Measurements from ENCODE around the gene ZBTB42. TPM values are rescaled to one million over a fixed set of nuclear protein-coding genes. Genes with fewer than 3 reads are reported as not detected.

ZBTB42 gene
- total and polyA plus RNA-seq, 2 of the 13 experiments (the other 11 are each of a cell fraction or from before 2014, with no cell fraction given) = 2.8 to 4.2 TPM

- Histone ChIP-seq H3K36me3 (replicated peaks in 1 of 2; ENCODE audit: control insufficient read depth in 1 of 2, insufficient read depth in 2 of 2, low read length in 2 of 2) (no peaks in the 10 kb centered on the region), H3K79me2 (ENCODE audit: insufficient read depth, low read length) (no peaks in the 10 kb centered on the region), H3K4me3 (replicated peaks in 1 of 3; ENCODE audit: insufficient read depth in 1 of 3, low read depth in 2 of 3, low read length in 3 of 3) (peak overlapping the region; percentile 62 to 79 (median 63); a peak in 5 of 6 replicates), H3K27ac (ENCODE audit: extremely low read length, insufficient read depth, low read length) (peak overlapping the region; percentile 64), H3K4me2 (ENCODE audit: low read depth, low read length) (peak overlapping the region; percentile 95), H2AFZ (ENCODE audit: low read length) (no peak overlapping the region), H4K20me1 (ENCODE audit: insufficient read depth, low read length) (peaks cover 7% of the 10 kb centered on the region; the same call in 1 of the 2 replicates), H3K4me1 (ENCODE audit: insufficient read depth, low read length) (peaks cover 66% of the 10 kb centered on the region), H3K27me3 (ENCODE audit: control insufficient read depth in 1 of 2, insufficient read depth in 2 of 2, low read length in 2 of 2) (no peaks in the 10 kb centered on the region), H3K9ac (ENCODE audit: insufficient read depth, low read depth, low read length) (peak overlapping the region; percentile 64), H3K9me3 (ENCODE audit: low read length) (no peaks in the 10 kb centered on the region)
- in situ Hi-C loops (cut with HindIII; ENCODE audit: extremely low pct_ligation_motif_present, low pct_unique_long_range_greater_than_20kb) = no loop called here
- ChIA-PET POLR2A (interaction anchor here (0.7 to 2.0 kb wide), 8 partner anchors 20 to 219 kb away, joined by 3 to 12 read pairs (median 6); partner anchors contain the start of genes CDCA4 and CEP170B), CTCF (ENCODE audit: low intra/inter-chr PET ratio, low total read pairs) (interaction anchor here (1.2 kb wide), 1 partner anchor 25 kb away, joined by 3 read pairs; no protein-coding TSS in a partner anchor)
- ATAC-seq = no peak
- intact Hi-C loops (cut with micrococcal nuclease; ENCODE audit: unreplicated experiment) = no loop called here
- FAIRE-seq = no peak
- BruUV-seq (replicated peaks) = no TSS peak
- DNase-seq (ENCODE audit: low spot score) = no peak
- 93% methylated on average over 20 of the region's 45 CpGs for WGBS (ENCODE audit: low lambda C conversion rate)
- TF ChIP-seq ZNF687 (CRISPR knock-in tag; IDR thresholded peaks at IDR 0.05) = peak; percentile 71
- TF ChIP-seq USF2 (IDR thresholded peaks at IDR 0.05; ENCODE audit: low read depth, low read length) = no peak
- TF ChIP-seq USF2 (CRISPR knock-in tag; IDR thresholded peaks at IDR 0.05; ENCODE audit: borderline replicate concordance) = no peak
- 0 out of 2 replicates have a peak, but pooled peaks have one; percentile 5 for TF ChIP-seq ZNF710 (CRISPR knock-in tag; IDR thresholded peaks at IDR 0.05; ENCODE audit: borderline replicate concordance)
- TF ChIP-seq HIC2 (CRISPR knock-in tag; IDR thresholded peaks at IDR 0.05; ENCODE audit: low read depth) = peak; percentile 71; the same call in 1 of the 2 replicates
- TF ChIP-seq DZIP1 (CRISPR knock-in tag; IDR thresholded peaks at IDR 0.05) = no peak
- no peak for TF ChIP-seq ZNF652 (CRISPR knock-in tag; IDR thresholded peaks at IDR 0.05; ENCODE audit: borderline replicate concordance, low read depth)
Observed at GRCh38 chr14:104801520-104802393, 856 bp downstream of the ZBTB42 start.

Data from HepG2 (cell line).